Upper lobe of left lung (tissue), 4 donors: Measurements from ENCODE around the gene CAMKV.

Experiments used
- POLR2A ChIP-seq, 4 donors: fragments of 450-650 bp; IDR thresholded peaks; one replicate each; pipeline ENCODE4 v1.5.1; 2016 to 2017; ENCODE audit warnings: antibody characterized with exemption in 4 of 4, mild to moderate bottlenecking in 2 of 4
- POLR2AphosphoS5 ChIP-seq, 2 donors: sonication (generic); formaldehyde crosslinking; IDR thresholded peaks; one replicate each; pipeline ENCODE4 v1.5.1; 2017; ENCODE audit warnings: antibody characterized with exemption in 2 of 2

DNA sequence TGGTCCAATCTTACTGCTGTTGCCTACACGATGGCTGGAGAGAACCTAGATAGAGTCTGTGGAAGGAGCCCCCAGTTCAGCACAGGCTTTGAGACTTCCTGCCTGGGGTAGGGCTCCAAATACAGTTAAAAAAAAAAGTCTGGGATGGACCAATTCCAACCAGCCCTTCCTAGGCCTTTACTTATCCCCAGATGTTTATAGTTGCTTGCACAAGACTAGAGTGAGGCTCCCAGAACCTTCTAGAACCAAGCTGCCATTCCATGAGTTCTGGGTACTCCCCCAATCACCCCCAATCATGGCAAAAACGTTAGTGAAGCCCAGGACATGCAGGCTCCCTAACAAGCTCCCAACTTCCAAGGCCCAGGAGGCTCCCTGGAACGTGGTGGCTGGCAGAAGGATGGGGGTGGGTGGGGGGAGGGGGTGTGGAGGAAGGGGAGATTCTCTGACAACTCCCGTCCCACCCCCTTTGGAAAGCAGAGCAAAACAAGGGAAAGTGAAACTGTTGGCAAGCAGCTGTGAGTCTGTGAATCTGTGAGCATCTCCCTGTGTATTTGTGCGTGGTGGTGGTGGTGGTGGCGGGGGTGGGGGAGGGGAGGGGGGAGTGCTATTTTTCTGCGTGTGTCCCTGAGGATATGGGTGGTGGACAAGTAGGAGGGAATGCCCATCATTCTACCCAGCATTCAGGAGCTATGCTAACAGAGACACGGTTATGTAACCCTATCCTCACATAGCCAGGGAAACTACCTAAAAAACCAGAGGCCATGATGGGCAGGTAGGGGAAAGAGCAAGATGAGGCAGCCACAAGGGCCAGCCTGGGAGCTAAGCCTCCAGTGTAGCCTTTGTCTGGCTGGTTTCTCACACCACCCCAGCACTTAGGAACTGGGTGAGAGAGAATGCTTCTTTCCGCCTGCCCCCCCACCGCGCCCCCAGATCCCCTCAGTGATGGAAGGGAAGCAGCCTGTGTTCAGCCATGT lies 31.9 kb upstream of the CAMKV start:
- TF ChIP-seq POLR2AphosphoS5 (IDR thresholded peaks at IDR 0.05): no peak
- no peak for TF ChIP-seq POLR2A (IDR thresholded peaks at IDR 0.05)
